DND-41 (cell line): ENCODE results near the gene TBX4.

ENCODE experiments used
- ATAC-seq: fragments of 200-7000 bp; cut with Tn5 transposase; 3 replicates; pipeline ENCODE4 v1.9.1; 2021; ENCODE audit warnings: low read depth; ENCODE audit not compliant: insufficient read depth
- DNase-seq: peaks from one replicate; pipeline ENCODE4 v3.0.0-alpha.2; 2020
- H2AFZ ChIP-seq: 2 replicates; pipeline ENCODE4 v1.6.0; 2012; ENCODE audit warnings: low read depth, low read length
- H3K27ac ChIP-seq: 2 replicates; pipeline ENCODE4 v1.5.1; 2012; ENCODE audit warnings: low read length, inconsistent platforms
- H3K27me3 ChIP-seq: fragments of 200-600 bp; sonication (generic); 2 replicates; pipeline ENCODE4 v1.6.0; 2012; ENCODE audit warnings: low read length, mild to moderate bottlenecking, inconsistent platforms; ENCODE audit not compliant: insufficient read depth, poor library complexity
- H3K36me3 ChIP-seq: 2 replicates; pipeline ENCODE4 v1.5.1; 2012; ENCODE audit warnings: low read length, inconsistent platforms; ENCODE audit not compliant: insufficient read depth
- H3K4me1 ChIP-seq: 2 replicates; pipeline ENCODE4 v1.5.1; 2012; ENCODE audit warnings: mild to moderate bottlenecking, low read length; ENCODE audit not compliant: insufficient read depth
- H3K4me2 ChIP-seq: 2 replicates; pipeline ENCODE4 v1.6.0; 2012; ENCODE audit warnings: mild to moderate bottlenecking, moderate library complexity, low read length, inconsistent platforms; ENCODE audit not compliant: insufficient read depth
- H3K4me3 ChIP-seq, 2 experiments: fragments of 200-600 bp in 1 of 2; shearing (Covaris generic) in 1 of 2; 2 replicates each; pipeline ENCODE4 v1.5.1; 2012 to 2016; ENCODE audit warnings: inconsistent platforms in 2 of 2, low read length in 2 of 2, mild to moderate bottlenecking in 2 of 2, low read depth in 1 of 2, moderate library complexity in 1 of 2
- H3K79me2 ChIP-seq: 2 replicates; pipeline ENCODE4 v1.6.0; 2012; ENCODE audit warnings: low read length, inconsistent platforms; ENCODE audit not compliant: insufficient read depth
- H3K9ac ChIP-seq: 2 replicates; pipeline ENCODE4 v1.6.0; 2012; ENCODE audit warnings: low read depth, mild to moderate bottlenecking, inconsistent platforms, low read length, moderate library complexity
- H3K9me3 ChIP-seq: 2 replicates; pipeline ENCODE4 v1.5.1; 2012; ENCODE audit warnings: low read length, moderate library complexity, mild to moderate bottlenecking, inconsistent platforms; ENCODE audit not compliant: insufficient read depth, severe bottlenecking
- H4K20me1 ChIP-seq: 2 replicates; pipeline ENCODE4 v1.6.0; 2012; ENCODE audit warnings: low read length; ENCODE audit not compliant: insufficient read depth
- EZH2 ChIP-seq: IDR thresholded peaks from 3 replicates; pipeline ENCODE4 v1.6.1; 2012; ENCODE audit warnings: borderline replicate concordance, low read depth, mild to moderate bottlenecking, moderate library complexity, low read length, inconsistent platforms; ENCODE audit not compliant: severe bottlenecking
- TF ChIP-seq, protein P1 (sequence below): IDR thresholded peaks from 2 replicates; pipeline ENCODE4 v1.5.1; 2012; ENCODE audit warnings: borderline replicate concordance, low read length, moderate library complexity, mild to moderate bottlenecking; ENCODE audit not compliant: poor library complexity, severe bottlenecking; ENCODE audit errors: extremely low read depth

The TBX4 gene

DNA sequence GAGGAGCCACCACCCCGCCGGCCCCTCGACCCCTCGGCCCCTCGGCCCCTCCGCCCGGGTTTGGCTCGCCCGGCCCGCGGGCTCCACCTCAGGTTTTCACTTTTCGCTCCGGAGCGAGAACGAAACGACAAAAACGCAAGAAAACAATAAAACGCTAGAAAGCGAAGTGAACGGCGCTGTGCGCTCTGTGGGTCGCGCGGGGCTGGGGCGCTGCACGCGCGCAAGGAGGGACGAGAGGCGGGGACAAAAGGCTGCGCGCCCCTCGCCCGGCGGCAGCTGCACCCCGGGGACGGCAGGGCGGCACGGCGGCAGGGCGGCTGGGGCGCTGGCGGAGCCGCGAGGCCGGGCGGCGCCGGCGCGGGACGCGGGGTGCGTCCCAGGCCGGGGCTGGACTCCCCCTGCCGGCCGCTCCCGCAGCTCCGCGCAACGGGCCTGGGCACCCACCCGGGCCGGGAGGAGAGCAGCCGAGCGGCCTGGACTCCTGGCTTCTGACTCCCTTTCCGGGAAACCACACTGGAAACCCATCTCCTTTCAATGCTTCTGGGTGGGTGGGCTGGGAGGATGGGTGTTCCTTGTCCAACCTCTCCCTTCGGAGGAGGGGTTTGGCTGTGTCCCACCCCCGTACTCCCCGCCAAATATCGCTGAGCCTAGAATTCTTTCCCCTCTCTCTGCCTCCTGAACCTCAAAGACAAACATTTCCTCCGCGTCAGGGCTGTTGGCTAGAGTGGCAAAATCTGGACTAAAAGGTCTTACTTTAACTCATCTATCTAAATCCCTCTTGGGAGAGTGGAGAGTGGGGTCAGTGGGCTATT lies 42.7 kb upstream of the TBX4 start:
- TF ChIP-seq EZH2: no peak
- TF ChIP-seq, protein P1, sequence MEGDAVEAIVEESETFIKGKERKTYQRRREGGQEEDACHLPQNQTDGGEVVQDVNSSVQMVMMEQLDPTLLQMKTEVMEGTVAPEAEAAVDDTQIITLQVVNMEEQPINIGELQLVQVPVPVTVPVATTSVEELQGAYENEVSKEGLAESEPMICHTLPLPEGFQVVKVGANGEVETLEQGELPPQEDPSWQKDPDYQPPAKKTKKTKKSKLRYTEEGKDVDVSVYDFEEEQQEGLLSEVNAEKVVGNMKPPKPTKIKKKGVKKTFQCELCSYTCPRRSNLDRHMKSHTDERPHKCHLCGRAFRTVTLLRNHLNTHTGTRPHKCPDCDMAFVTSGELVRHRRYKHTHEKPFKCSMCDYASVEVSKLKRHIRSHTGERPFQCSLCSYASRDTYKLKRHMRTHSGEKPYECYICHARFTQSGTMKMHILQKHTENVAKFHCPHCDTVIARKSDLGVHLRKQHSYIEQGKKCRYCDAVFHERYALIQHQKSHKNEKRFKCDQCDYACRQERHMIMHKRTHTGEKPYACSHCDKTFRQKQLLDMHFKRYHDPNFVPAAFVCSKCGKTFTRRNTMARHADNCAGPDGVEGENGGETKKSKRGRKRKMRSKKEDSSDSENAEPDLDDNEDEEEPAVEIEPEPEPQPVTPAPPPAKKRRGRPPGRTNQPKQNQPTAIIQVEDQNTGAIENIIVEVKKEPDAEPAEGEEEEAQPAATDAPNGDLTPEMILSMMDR: no peak
- Histone ChIP-seq H3K4me2 (peak overlapping the region; percentile 36; the same call in 1 of the 2 replicates), H3K4me3 (no peak overlapping the region), H3K27me3 (peaks cover 33% of the 10 kb centered on the region), H3K36me3 (no peaks in the 10 kb centered on the region), H3K27ac (no peak overlapping the region), H3K9me3 (no peaks in the 10 kb centered on the region), H4K20me1 (no peaks in the 10 kb centered on the region), H2AFZ (no peak overlapping the region), H3K4me1 (peaks cover 13% of the 10 kb centered on the region), H3K9ac (no peak overlapping the region), H3K79me2 (no peaks in the 10 kb centered on the region)
- no peak for DNase-seq
- ATAC-seq: peak; percentile 13; the same call in 1 of the 3 replicates

DNA sequence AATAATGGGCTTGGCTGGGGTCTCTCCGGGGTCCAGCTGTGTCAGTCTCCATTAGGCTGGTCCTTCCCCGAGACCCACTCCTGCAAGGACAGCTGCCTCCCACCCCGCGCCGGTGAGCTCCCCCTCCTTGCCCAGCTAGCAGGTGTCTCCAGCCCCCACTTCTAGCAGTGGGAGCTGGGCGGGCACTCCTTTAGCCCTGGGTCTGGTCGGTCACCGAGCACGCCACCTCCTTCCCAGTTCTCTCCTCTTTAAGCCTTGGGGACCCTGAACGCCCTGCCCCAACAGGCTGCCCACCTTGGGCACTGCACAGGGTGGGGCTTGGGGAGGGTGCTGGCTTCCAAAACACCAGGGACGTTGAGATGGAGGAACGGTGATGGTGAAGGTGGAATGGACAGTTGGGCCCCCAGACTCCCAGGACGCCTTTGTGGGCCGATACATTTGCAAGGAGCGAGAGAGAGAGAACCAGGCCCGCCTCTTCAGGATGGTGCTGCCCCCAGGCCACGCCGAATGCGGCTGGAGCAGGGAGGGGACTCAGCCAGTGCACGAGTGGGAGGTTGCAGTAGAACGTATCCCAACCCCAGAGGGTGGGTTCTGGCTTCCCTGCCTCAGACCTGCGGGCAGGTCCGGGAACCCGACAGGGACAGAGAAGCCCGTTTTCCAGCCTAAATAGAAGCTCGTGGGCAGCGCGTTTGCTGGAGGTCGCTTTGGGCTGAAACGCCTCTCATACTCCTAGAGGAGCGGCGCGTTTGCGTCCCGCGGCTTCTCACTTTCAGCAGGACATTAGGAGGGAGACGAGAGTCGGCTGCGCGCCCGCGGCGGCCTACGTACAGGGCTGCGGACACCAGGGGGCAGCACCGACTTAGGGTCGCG lies 41.8 kb upstream of the TBX4 start:
- peaks cover 33% of the 10 kb centered on the region for H3K27me3 ChIP-seq
- DNase-seq (no peak), ATAC-seq (no peak)
- no peak overlapping the region for H3K27ac ChIP-seq
- H3K9ac ChIP-seq: no peak overlapping the region
- no peaks in the 10 kb centered on the region for H3K36me3 ChIP-seq
- no peaks in the 10 kb centered on the region for H3K9me3 ChIP-seq
- H2AFZ ChIP-seq: no peak overlapping the region
- H4K20me1 ChIP-seq: no peaks in the 10 kb centered on the region
- H3K4me3 ChIP-seq: no peak overlapping the region
- no peak for TF ChIP-seq EZH2
- TF ChIP-seq, protein P1: peak; percentile 17
- H3K4me1 ChIP-seq: peaks cover 13% of the 10 kb centered on the region
- H3K4me2 ChIP-seq: no peak overlapping the region
- no peaks in the 10 kb centered on the region for H3K79me2 ChIP-seq

DNA sequence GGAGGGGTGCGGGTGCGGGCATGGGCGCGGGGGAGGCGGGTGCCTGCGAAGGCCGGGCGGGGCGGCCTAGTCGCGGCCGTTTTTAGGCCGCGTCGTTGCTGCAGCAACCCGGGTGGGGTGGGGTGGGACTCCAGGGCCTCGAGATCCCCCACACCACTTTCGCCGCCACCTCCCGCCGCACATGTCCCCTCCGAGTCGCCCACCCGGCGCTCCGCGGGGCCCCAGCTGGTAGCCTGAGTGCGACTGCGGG lies 41.3 kb upstream of the TBX4 start:
- Histone ChIP-seq H3K79me2 (no peaks in the 10 kb centered on the region), H3K27me3 (peaks cover 33% of the 10 kb centered on the region), H3K9ac (no peak overlapping the region), H3K36me3 (no peaks in the 10 kb centered on the region), H3K4me1 (peaks cover 13% of the 10 kb centered on the region), H3K4me3 (no peak overlapping the region), H3K9me3 (no peaks in the 10 kb centered on the region), H3K4me2 (no peak overlapping the region), H2AFZ (no peak overlapping the region), H4K20me1 (no peaks in the 10 kb centered on the region), H3K27ac (no peak overlapping the region)
- ATAC-seq (no peak), DNase-seq (no peak)
- TF ChIP-seq, protein P1: no peak
- TF ChIP-seq EZH2: no peak
